Prostate gland (tissue), 2 donors: Measurements from ENCODE around the gene SNX25.

Experiments
- POLR2AphosphoS5 ChIP-seq: sonication (generic); formaldehyde crosslinking; IDR thresholded peaks from one replicate; pipeline ENCODE4 v1.6.1; 2017; ENCODE audit warnings: antibody characterized with exemption
- TF ChIP-seq, protein P1 (sequence below), 4 experiments: fragments of 200-600 bp in 2 of 4; fragments of 450-650 bp in 2 of 4; sonication (generic) in 2 of 4; IDR thresholded peaks; 1 replicate in 3 of 4; 2 replicates in 1 of 4; pipeline ENCODE4 v1.5.1; 2016 to 2019; ENCODE audit warnings: antibody characterized with exemption in 4 of 4, mild to moderate bottlenecking in 2 of 4, moderate library complexity in 2 of 4

DNA sequence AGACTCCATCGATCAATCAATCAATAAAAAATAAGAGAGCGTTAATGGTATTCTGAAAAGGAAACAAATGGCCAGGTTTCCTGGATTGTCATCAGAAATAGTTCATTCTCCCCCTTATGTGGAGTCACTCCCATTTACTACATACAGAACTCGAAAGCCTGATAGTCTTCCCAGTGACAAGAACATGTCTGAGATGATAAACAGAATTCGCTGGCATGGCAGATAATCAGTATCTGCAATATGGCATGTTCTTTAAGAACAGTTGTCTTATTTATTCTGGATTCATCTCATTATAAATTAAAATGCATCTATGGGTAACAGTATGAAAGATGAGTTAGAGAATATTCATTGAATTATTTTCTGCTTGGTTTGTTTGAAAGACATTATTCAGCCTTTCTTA is 124.9 kb downstream of the SNX25 start:
- TF ChIP-seq, protein P1, sequence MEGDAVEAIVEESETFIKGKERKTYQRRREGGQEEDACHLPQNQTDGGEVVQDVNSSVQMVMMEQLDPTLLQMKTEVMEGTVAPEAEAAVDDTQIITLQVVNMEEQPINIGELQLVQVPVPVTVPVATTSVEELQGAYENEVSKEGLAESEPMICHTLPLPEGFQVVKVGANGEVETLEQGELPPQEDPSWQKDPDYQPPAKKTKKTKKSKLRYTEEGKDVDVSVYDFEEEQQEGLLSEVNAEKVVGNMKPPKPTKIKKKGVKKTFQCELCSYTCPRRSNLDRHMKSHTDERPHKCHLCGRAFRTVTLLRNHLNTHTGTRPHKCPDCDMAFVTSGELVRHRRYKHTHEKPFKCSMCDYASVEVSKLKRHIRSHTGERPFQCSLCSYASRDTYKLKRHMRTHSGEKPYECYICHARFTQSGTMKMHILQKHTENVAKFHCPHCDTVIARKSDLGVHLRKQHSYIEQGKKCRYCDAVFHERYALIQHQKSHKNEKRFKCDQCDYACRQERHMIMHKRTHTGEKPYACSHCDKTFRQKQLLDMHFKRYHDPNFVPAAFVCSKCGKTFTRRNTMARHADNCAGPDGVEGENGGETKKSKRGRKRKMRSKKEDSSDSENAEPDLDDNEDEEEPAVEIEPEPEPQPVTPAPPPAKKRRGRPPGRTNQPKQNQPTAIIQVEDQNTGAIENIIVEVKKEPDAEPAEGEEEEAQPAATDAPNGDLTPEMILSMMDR (IDR thresholded peaks at IDR 0.05), result no peak
- no peak for TF ChIP-seq POLR2AphosphoS5
